G401 (cell line): ENCODE results near the gene CCNG2. TPM values are rescaled to one million over a fixed set of nuclear protein-coding genes. Genes with fewer than 3 reads are reported as not detected.
A peak's percentile ranks its signal among the peaks of the same experiment; 100 is the strongest.

Experiments
- DNase-seq: peaks from one replicate; pipeline ENCODE4 v3.0.0-alpha.2; 2015; ENCODE audit warnings: low spot score
- in situ Hi-C: cut with HindIII; loops from 2 replicates; pipeline ENCODE4 v1.10.0; 2016; ENCODE audit warnings: low sequenced_read_pairs, mixed read lengths
- total RNA-seq: library from RNA; depleted of rRNA; stranded (reverse); fragments of >200 nt; shearing (Covaris generic); gene quantifications from 2 replicates; pipeline ENCODE4 v1.2.3, GENCODE V29; 2014

CCNG2 gene
- total RNA-seq, 1 experiment from 2014 or later: 16.3 TPM

DNA sequence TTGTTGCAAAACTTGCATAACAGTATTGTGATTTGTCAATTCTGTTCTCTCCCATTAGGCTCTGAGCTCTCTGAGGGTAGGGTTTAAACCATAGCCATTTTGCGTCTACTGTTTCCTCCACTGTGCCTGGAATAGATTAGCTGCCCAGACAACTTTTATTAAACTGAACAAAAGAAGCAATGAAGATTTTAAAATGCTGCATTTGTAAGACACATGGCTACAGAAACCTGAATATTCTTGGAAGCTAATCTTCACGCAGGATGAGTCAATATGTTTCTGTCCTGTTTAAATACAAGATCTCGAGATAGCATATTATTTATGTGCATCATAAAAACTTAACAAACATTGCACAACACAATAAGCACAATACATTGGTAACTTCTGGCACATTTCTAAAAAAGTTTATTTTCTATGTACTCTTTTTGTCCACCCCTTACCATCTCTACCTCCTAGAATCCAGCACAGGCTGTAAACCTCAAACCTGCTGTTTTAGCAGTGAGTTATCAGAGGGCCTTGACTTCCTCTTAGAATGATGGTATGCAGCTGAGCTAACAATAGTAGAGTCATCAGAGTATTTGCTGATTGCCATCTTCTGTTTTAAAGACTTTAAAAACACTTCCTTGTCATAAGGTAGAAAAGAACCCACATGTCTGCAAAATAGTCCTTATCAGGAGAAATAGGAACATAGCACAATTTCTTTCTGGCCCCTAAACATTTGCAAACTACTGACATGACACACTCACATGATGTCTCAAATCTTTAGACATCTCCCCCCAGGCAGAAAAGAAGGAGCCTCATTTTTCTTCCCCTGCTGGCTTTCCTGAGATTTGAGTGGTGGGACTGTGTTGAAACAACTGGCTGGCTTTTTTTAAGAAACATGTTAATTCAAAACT is 10.6 kb upstream of the CCNG2 start:
- DNase-seq: no peak
- in situ Hi-C loops: no loop called here

DNA sequence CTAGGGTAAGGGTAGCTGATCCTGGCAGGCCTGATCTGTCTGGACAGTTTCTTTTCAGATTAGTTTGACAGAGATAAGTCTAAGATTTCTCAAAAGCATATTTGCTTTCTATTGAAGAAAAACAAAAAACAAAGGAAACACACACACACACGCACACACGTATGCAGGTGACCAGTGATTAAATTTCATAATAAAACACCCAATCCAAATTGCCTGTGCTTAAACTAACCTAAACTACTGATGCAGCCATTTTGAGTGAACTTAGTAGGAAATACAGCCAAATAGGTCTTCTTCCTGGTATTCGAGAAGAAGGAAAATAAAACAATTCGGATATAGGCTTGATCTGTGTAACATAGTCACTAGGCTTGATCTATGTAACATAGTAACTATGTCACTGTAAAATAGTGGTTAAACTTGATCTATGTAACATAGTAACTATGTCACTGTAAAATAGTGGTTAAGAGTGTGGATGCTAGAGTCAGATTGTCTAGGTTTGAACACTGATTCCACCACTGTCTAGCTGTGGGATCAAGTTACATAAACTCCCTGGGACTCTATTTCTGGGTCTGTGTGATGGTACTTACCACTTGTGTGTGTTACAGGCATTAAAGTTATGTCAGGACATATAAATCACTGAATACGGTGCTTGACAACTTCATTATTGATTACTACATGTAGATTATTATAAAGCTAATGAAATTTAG is 9.8 kb upstream of the CCNG2 start:
- DNase-seq: no peak
- in situ Hi-C loops: no loop called here

DNA sequence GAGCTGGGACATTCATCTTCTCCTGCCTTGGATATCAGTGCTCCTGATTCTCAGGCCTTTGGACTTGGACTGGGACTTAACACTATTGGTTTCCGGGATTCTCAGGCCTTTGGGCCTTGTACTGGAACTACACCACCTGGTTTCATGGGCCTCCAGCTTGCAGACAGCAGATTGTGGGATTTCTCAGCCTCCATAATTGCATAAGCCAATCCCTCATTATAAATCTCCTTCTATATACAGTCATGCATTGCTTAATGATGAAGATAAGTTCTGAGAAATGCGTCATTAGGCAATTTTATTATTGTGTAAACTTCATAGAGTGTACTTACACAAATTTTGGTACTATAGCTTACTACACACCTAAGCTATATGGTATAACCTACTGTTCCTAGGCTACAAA is 8.9 kb upstream of the CCNG2 start:
- DNase-seq: no peak
- in situ Hi-C loops: no loop called here

DNA sequence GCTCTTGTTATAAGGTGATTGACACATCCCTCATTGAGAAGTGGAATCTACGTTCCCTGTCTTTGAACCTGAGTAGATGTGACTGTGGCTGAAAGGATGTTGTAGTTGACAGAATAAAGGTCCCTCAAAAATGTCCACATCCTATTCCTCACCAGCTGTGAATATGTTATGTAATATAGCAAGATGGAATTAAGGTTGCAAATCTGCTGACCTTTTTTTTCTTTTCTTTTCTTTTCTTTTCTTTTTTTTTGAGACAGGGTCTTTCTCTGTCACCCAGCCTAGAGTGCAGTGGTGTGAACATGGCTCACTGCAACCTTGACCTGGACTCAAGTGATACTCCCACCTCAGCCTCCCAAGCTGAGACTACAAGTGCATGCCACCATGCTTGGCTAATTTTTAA is 7.2 kb upstream of the CCNG2 start:
- no peak for DNase-seq
- in situ Hi-C loops: loop anchor here (5.0 kb wide), 1 partner anchor 97 kb away; no protein-coding TSS in a partner anchor

DNA sequence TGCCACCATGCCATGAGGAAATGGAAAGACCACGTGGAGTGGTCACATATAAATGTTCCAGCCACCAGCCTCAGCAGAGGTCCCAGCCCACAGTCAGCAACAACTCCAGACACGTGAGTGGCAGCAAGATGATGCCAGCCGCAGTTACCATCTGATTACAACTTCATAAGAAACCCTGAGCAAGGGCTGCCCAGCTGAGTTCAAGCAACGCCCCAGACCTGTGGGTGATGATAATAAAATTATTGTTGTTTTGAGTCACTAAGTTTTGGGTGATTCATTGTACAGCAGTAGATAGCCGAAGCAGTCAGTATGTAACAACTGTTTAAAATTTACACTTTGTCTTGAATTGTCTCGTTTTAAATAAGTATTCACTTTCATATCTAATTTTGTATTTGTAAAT is 5.8 kb upstream of the CCNG2 start:
- in situ Hi-C loops: loop anchor here (5.0 kb wide), 1 partner anchor 99 kb away; no protein-coding TSS in a partner anchor
- DNase-seq: no peak

DNA sequence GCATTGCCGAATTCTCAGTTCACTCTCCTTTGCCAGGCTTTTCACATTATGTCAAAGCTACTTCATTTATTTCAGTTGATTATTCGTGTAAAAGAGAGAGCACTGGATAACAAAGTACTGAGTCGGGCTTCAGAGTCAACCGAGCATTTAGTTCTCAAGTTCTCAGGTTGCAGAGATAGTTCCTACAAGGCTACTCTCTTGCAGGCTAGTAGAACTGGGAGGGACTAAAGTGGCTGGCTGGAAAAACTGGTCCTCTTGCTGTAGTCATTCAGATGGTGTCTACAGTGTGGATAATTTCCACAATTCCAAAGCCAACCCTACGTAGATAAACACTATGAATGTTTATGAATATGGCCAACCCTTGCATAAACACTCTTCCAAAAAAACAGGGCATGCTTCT is 4.6 kb upstream of the CCNG2 start:
- in situ Hi-C loops: loop anchor here (5.0 kb wide), 1 partner anchor 100 kb away; no protein-coding TSS in a partner anchor
- DNase-seq: no peak

DNA sequence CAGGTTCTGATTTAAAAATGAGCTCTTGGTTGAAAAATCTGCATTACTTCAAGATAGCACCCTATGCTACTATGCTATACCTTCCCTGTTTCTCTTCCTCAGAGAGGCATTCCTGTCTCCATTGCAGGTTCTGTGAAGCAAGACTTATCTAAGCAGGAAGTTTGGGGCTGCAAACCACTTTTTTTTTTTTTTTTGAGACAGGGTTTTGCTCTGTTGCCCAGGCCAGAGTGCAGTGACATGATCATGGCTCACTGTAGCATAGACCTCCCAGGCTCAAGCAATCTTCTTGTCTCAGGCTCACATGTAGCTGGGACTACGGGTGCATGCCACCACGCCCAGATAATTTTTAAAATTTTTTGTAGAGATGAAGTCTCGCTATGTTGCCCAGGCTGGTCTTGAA is 4.0 kb upstream of the CCNG2 start:
- in situ Hi-C loops: loop anchor here (5.0 kb wide), 1 partner anchor 101 kb away; no protein-coding TSS in a partner anchor
- no peak for DNase-seq

DNA sequence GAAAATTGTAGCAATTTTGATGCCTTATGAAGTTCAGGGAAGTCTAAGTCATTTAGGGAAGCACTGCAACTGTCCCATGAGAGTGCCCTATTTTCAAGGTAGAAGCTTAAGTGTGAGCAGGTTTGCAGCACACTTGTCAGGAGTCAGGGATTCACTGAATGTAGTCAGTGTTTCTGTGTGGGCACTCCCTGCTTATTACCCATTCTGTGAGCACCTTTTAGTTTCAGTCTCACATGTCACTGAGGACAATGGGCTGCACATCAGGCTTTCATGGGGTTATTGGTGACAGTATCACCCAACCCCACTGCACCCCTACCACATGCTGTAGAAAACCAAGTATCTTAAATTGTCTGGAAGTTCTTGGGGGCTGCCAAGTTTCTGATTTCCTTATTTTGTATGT is 2.9 kb upstream of the CCNG2 start:
- in situ Hi-C loops: loop anchor here (5.0 kb wide), 1 partner anchor 102 kb away; no protein-coding TSS in a partner anchor

DNA sequence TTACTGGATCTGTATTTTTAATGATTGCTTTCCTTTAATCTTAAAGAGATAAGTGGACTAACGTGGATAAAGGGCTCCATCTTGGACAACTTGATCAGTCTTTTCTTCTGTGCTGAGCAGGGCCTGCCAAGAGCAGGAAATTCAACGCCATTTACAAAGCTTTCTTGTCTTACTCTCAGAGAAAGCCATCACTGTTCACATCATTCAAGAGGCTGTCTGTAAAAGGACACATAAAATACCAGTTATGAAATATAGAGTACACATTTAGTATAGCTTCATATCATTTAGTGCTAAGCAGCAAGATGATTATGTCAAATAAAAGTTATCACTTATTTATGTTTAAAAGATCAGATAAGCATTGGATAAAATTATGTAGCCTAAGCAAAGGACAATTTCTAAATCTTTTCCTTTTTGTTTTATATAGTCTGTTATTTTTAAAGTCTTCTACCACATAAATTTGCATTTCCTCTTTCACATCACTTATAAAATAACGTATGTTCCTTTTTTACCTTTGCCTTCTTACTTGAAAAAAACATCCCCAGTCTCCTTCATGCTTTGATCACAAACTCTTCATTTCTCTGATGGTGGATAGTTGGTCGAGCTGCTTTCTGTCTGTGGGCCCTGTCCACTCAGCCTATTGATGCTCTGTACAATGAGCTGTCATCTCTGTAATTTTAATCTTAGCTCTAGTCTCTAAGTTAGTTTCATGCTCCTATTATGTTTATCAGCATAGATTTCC is 2.1 kb upstream of the CCNG2 start:
- in situ Hi-C loops: loop anchor here (5.0 kb wide), 1 partner anchor 103 kb away; no protein-coding TSS in a partner anchor
- peak; percentile 54 for DNase-seq

More for the DNA sequence above, 2.9 kb upstream of the CCNG2 start:
- peak; percentile 47 for DNase-seq

DNA sequence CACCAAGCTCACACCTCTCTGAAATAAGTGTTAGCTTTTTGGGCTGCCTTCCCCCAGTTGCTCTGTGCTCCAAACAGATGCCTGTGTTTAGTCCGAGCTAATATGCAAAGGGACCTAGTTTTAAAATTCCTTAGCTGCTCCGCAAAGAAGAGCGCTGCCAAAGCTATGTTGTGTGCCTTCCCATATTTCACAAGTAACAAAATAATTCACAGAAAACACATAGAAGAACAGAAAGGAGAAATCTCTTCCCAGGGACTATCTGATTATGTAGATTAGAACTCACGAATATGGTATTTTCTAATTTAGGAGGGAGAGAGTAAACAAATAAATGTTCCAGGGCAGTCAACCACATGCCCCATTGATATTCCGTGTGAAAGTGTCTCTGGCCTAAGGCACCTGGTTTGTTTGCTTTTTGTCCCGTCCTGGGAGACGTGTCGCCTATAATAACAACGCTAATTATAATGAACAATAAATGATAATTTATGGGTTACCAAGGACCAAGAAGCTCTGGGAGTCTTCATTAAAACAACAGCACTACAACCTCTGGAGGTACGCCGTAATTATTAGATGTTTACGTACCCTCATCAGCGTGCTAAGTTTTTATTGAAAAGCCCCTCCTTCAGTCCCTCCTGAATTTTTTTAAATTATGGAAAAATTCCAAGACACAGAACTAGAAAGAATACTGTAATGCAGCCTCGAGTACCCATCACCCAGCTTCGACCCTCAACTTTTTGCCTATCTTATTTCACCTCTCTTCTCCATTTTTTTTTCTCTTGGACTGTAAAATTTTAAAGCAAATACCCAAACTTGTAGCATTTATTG is 1.2 kb upstream of the CCNG2 start:
- in situ Hi-C loops: no loop called here
- DNase-seq: peak; percentile 74

DNA sequence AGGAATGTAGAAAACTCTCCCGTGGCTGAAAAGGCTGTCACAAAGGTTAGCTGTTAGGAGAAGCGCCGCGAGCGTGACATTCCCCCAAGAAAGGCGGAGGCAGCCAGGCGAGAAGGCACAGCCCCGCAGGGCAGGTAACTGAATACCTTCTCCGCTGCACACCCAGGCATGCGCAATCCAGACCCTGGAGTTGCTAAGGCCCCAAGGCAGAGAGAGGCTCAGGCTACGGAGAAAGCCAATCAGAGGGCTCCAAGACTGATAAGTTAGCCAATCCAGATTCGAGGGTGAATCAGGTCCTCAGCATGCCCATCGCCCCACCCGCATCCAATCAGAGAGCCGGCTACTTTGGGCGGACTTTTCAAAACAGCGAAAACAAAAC is 485 bp upstream of the CCNG2 start:
- in situ Hi-C loops: no loop called here
- peak; percentile 100 for DNase-seq

DNA sequence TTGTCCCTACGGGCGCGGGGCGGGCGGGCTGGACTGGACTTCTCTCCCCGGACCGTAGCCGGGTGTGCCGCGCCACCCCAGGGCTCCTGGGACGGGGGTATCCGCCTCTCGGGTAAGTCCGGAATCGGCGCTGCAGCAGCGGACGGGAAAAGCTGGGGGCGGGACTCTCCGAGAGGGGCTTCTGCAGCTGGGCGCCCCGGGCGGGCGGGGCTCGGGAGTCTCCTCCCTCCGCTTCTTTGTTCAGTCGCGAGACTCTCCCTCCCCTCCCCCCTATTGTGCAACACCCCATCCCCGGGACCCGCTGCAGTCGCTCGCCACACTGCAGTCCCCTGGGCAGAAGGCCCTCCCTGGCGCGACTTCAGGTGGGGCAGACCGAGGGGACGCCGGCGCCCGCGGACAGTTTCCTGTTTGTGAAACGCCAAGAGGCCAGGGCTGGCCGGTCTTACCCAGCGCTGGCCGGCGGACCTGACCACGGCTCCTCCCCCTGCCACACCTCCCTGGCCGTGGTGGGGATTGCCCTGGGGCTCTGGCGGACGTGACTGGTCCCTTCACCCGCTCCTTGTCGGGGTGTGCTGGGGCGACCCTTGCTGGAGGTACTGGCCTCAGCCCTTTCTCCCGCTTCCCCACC is 966 bp downstream of the CCNG2 start:
- peak; percentile 84 for DNase-seq
- in situ Hi-C loops: no loop called here

DNA sequence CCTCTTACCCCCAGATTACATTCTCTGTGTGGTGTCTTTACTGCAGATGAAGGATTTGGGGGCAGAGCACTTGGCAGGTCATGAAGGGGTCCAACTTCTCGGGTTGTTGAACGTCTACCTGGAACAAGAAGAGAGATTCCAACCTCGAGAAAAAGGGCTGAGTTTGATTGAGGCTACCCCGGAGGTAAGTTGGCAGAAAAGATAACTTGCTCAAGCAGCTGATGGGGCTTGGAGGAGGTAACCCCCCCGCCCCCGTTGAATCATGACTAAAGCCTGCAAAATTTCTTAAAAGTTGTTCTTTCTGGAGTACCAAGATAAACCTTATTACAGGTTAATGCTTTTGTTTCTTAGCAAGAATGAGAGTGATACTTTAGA is 1.5 kb downstream of the CCNG2 start:
- DNase-seq: no peak
- in situ Hi-C loops: no loop called here

DNA sequence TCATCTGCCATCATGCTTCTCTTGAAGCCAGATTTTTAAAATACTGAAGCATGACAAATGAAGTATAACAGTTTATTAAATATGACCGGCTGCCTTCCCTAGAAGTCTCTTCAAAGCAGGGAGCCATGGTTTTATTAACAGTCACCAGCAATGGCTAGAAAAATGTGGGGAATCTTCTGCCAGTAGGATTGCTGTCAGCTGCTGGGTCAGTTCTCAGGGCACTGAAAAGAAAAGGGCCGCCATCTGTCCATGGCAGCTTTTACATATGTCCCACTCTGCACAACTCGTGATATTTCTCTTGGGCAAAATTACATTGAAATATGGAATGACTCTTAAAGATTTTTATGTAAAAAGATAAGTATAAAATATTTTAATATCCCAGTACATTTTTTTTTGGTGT is 2.8 kb downstream of the CCNG2 start:
- in situ Hi-C loops: no loop called here
- peak; percentile 95 for DNase-seq

DNA sequence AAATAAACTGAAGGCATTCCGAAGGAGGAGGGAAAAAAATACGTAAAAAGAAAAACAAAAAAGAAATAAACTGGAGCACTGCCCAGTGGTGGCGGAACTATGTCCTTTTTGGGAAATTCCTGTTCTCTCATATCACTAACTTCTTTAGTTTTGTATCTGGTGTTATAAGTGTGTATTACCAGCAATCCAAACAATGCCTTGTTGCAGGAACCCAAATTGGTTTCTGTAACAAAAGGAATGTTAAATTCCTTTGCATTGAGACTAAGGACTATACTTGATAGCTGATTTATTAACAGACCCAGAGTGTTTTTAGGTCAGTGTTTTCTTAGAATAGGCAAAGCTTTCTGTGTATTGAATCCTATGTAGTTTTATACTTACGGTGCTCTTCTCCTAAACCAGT is 6.6 kb downstream of the CCNG2 start:
- in situ Hi-C loops: no loop called here
- DNase-seq: no peak

DNA sequence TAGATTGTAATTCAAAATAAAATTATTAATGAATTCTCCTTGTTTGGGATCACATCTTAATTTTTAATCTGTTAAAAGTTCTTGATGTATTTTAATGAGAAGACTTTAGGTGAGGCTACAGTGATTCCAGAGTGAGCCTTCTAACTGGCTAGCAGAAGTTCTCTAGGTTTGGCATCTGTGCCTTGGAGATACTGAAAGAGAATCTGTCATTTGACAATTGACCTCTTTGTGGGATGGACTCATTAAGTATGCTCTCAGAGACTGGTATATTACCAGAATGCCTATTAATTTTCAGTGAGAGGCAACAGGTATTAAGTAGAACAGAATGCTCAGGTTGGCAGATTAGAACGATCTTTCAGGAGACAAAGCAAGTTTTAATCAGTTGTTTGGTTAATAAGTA is 10.2 kb downstream of the CCNG2 start:
- no peak for DNase-seq
- in situ Hi-C loops: no loop called here

DNA sequence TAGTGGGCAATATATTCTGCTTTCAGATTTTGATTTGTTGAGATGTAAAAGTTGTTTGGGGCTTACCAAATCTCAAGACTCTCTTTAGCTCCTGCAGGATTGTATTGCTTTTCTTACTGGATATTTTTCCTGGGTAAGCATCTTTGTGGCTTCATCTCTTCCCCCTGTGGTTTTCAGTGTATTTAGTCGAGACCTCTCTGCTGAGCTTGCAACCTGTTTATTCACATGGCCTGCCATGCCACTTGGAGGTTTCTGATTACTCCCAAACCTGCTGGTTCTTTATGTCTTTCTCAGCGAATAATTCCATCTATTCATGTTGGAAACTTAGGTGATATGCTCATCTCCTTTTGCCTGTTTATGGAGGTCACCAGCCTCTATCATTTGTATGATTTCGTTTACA is 10.9 kb downstream of the CCNG2 start:
- in situ Hi-C loops: no loop called here

DNA sequence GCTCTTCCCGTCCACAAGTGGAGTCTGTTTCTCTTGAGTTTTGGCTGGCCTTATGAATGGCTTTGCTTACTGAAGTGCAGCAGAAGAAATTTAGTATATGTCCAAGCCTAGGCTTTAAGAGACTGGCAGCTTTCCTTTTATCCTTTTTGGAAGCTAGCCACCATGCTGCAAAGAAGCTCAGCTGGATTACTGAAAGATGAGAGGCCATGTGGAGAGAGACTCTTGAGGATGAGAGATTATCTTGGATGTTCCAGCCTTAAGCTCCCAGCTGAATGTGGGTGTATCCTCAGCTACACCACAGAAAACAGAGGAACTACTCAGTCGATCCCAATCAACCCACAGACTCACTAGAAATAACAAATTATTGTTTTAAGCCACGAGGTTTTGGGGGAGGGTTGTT is 12.5 kb downstream of the CCNG2 start:
- DNase-seq: no peak
- in situ Hi-C loops: no loop called here

More for the DNA sequence above, 10.9 kb downstream of the CCNG2 start:
- DNase-seq: peak; percentile 59
